ENCODE data around the gene LENG8. TPM values are rescaled to one million over a fixed set of nuclear protein-coding genes. Genes with fewer than 3 reads are reported as not detected.

LENG8 gene
- total and polyA plus RNA-seq, 2 experiments from 2014 or later = 42.1 to 74.3 TPM

DNA sequence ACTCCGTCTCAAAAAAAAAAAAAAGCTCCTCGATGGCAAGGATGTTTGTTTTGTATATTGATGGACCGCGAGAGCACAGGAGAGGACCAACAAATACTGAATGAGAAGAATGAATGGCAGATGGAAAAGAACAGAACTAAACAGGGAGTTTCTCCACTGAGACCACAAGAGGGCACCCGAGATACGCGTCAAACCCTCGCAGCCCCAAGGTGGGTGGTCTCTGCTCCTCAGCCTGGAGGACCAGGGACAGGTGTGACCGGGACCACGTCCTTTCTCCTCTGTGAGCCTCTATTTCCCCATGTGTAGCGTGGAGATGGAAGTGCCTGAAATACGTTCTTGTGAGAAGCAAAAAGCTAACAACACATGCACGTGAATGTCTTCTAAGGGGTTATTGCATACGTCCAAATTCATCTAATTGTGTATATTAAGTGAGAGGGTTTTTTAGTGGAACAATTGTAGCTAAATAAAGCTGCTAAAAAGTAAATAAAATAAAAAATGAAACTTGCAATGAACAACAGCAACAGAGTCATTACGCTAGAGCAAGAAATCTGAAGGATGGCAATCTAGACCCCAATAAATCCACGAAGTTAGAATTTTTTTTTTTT, 32.4 kb downstream of the LENG8 start:
- Histone ChIP-seq H3K27me3 (ENCODE audit: insufficient read depth) (no peaks in the 10 kb centered on the region), H3F3A (replicated peaks; ENCODE audit: low read depth) (no peaks in the 10 kb centered on the region), H3K36me3 (ENCODE audit: insufficient read depth) (no peaks in the 10 kb centered on the region), H3K4me1 (ENCODE audit: insufficient read depth) (no peaks in the 10 kb centered on the region), H3K4me2 (no peak overlapping the region), H4K20me1 (replicated peaks; ENCODE audit: insufficient read depth) (no peaks in the 10 kb centered on the region), H3K79me2 (replicated peaks; ENCODE audit: insufficient read depth) (no peaks in the 10 kb centered on the region), H3K4me3 (no peak overlapping the region), H3K27ac (ENCODE audit: low read depth) (no peak overlapping the region), H3K9me2 (ENCODE audit: insufficient read depth) (no peaks in the 10 kb centered on the region), H2AFZ (no peak overlapping the region)
- H3K36me3 Mint-ChIP-seq (ENCODE audit: low read depth) = peaks cover 6% of the 10 kb centered on the region; the same call in 1 of the 3 replicates
- peaks cover 9% of the 10 kb centered on the region for H3K27me3 Mint-ChIP-seq (ENCODE audit: insufficient read depth, low read depth, poor library complexity)
- peaks cover 7% of the 10 kb centered on the region; the same call in 1 of the 3 replicates for H3K4me1 Mint-ChIP-seq
- H3K9me3 Mint-ChIP-seq = peaks cover 35% of the 10 kb centered on the region
- no peak overlapping the region for H3K27ac Mint-ChIP-seq
- DNase-seq (ENCODE audit: low spot score) (peak; percentile 95), ATAC-seq (peak; percentile 83)
- TF ChIP-seq, protein P1, sequence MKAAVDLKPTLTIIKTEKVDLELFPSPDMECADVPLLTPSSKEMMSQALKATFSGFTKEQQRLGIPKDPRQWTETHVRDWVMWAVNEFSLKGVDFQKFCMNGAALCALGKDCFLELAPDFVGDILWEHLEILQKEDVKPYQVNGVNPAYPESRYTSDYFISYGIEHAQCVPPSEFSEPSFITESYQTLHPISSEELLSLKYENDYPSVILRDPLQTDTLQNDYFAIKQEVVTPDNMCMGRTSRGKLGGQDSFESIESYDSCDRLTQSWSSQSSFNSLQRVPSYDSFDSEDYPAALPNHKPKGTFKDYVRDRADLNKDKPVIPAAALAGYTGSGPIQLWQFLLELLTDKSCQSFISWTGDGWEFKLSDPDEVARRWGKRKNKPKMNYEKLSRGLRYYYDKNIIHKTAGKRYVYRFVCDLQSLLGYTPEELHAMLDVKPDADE (IDR thresholded peaks at IDR 0.05) = no peak
- no peak for TF ChIP-seq NANOG (IDR thresholded peaks at IDR 0.05; ENCODE audit: borderline replicate concordance)
- TF ChIP-seq, protein P2, sequence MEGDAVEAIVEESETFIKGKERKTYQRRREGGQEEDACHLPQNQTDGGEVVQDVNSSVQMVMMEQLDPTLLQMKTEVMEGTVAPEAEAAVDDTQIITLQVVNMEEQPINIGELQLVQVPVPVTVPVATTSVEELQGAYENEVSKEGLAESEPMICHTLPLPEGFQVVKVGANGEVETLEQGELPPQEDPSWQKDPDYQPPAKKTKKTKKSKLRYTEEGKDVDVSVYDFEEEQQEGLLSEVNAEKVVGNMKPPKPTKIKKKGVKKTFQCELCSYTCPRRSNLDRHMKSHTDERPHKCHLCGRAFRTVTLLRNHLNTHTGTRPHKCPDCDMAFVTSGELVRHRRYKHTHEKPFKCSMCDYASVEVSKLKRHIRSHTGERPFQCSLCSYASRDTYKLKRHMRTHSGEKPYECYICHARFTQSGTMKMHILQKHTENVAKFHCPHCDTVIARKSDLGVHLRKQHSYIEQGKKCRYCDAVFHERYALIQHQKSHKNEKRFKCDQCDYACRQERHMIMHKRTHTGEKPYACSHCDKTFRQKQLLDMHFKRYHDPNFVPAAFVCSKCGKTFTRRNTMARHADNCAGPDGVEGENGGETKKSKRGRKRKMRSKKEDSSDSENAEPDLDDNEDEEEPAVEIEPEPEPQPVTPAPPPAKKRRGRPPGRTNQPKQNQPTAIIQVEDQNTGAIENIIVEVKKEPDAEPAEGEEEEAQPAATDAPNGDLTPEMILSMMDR (conservative IDR thresholded peaks at IDR 0.05; ENCODE audit: low read depth in 2 of 2) = peak; percentile 82 to 90
- H3K4me3 Mint-ChIP-seq = no peak overlapping the region

DNA sequence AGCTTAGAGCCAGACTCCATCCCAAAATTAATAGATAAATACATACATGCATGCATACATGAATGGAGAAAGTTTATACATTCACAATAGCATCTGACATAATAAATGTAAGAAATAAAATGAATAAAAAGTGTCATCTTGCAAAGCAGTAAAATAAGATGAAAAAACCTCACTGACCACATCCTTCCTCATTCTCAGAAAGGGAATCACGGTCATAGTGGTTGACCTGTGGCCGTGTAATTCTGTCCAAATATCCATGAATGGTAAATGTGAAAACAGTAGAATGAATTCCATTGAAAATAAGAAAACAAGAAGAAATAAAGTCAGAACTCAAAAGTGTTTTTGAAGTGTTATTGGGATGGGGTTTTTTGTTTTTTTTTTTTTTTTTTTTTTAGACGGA, 33.9 kb downstream of the LENG8 start:
- ATAC-seq (no peak), DNase-seq (ENCODE audit: low spot score) (no peak)
- peaks cover 9% of the 10 kb centered on the region for H3K27me3 Mint-ChIP-seq (ENCODE audit: insufficient read depth, low read depth, poor library complexity)
- peaks cover 7% of the 10 kb centered on the region; the same call in 1 of the 3 replicates for H3K4me1 Mint-ChIP-seq
- no peaks in the 10 kb centered on the region for H3K79me2 ChIP-seq (replicated peaks; ENCODE audit: insufficient read depth)
- no peak overlapping the region for H2AFZ ChIP-seq
- H3K4me1 ChIP-seq (ENCODE audit: insufficient read depth) = no peaks in the 10 kb centered on the region
- H3F3A ChIP-seq (replicated peaks; ENCODE audit: low read depth) = no peaks in the 10 kb centered on the region
- H3K27ac Mint-ChIP-seq = no peak overlapping the region
- H3K36me3 Mint-ChIP-seq (ENCODE audit: low read depth) = peaks cover 6% of the 10 kb centered on the region; the same call in 1 of the 3 replicates
- no peak overlapping the region for H3K4me3 Mint-ChIP-seq
- H3K27ac ChIP-seq (ENCODE audit: low read depth) = no peak overlapping the region
- no peaks in the 10 kb centered on the region for H3K9me2 ChIP-seq (ENCODE audit: insufficient read depth)
- no peaks in the 10 kb centered on the region for H3K27me3 ChIP-seq (ENCODE audit: insufficient read depth)
- H3K4me3 ChIP-seq = no peak overlapping the region
- peaks cover 42% of the 10 kb centered on the region for H3K9me3 Mint-ChIP-seq
- no peaks in the 10 kb centered on the region for H4K20me1 ChIP-seq (replicated peaks; ENCODE audit: insufficient read depth)
- no peak overlapping the region for H3K4me2 ChIP-seq
- no peaks in the 10 kb centered on the region for H3K36me3 ChIP-seq (ENCODE audit: insufficient read depth)
- no peak for TF ChIP-seq EZH2 (IDR thresholded peaks at IDR 0.05; ENCODE audit: low read depth, unreplicated experiment)
- TF ChIP-seq, protein P1 (IDR thresholded peaks at IDR 0.05) = no peak
- TF ChIP-seq, protein P3, sequence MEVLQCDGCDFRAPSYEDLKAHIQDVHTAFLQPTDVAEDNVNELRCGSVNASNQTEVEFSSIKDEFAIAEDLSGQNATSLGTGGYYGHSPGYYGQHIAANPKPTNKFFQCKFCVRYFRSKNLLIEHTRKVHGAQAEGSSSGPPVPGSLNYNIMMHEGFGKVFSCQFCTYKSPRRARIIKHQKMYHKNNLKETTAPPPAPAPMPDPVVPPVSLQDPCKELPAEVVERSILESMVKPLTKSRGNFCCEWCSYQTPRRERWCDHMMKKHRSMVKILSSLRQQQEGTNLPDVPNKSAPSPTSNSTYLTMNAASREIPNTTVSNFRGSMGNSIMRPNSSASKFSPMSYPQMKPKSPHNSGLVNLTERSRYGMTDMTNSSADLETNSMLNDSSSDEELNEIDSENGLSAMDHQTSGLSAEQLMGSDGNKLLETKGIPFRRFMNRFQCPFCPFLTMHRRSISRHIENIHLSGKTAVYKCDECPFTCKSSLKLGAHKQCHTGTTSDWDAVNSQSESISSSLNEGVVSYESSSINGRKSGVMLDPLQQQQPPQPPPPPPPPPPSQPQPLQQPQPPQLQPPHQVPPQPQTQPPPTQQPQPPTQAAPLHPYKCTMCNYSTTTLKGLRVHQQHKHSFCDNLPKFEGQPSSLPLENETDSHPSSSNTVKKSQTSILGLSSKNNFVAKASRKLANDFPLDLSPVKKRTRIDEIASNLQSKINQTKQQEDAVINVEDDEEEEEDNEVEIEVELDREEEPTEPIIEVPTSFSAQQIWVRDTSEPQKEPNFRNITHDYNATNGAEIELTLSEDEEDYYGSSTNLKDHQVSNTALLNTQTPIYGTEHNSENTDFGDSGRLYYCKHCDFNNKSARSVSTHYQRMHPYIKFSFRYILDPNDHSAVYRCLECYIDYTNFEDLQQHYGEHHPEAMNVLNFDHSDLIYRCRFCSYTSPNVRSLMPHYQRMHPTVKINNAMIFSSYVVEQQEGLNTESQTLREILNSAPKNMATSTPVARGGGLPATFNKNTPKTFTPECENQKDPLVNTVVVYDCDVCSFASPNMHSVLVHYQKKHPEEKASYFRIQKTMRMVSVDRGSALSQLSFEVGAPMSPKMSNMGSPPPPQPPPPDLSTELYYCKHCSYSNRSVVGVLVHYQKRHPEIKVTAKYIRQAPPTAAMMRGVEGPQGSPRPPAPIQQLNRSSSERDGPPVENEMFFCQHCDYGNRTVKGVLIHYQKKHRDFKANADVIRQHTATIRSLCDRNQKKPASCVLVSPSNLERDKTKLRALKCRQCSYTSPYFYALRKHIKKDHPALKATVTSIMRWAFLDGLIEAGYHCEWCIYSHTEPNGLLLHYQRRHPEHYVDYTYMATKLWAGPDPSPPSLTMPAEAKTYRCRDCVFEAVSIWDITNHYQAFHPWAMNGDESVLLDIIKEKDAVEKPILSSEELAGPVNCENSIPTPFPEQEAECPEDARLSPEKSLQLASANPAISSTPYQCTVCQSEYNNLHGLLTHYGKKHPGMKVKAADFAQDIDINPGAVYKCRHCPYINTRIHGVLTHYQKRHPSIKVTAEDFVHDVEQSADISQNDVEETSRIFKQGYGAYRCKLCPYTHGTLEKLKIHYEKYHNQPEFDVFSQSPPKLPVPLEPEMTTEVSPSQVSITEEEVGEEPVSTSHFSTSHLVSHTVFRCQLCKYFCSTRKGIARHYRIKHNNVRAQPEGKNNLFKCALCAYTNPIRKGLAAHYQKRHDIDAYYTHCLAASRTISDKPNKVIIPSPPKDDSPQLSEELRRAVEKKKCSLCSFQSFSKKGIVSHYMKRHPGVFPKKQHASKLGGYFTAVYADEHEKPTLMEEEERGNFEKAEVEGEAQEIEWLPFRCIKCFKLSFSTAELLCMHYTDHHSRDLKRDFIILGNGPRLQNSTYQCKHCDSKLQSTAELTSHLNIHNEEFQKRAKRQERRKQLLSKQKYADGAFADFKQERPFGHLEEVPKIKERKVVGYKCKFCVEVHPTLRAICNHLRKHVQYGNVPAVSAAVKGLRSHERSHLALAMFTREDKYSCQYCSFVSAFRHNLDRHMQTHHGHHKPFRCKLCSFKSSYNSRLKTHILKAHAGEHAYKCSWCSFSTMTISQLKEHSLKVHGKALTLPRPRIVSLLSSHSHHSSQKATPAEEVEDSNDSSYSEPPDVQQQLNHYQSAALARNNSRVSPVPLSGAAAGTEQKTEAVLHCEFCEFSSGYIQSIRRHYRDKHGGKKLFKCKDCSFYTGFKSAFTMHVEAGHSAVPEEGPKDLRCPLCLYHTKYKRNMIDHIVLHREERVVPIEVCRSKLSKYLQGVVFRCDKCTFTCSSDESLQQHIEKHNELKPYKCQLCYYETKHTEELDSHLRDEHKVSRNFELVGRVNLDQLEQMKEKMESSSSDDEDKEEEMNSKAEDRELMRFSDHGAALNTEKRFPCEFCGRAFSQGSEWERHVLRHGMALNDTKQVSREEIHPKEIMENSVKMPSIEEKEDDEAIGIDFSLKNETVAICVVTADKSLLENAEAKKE (CRISPR knock-in tag; IDR thresholded peaks at IDR 0.05) = no peak
- no peak for TF ChIP-seq ZNF114 (CRISPR knock-in tag; IDR thresholded peaks at IDR 0.05)
- TF ChIP-seq, protein P2 (conservative IDR thresholded peaks at IDR 0.05; ENCODE audit: low read depth in 2 of 2) = no peak
- TF ChIP-seq POLR2AphosphoS5 (IDR thresholded peaks at IDR 0.05; ENCODE audit: low read depth) = no peak
- no peak for TF ChIP-seq JUNB (IDR thresholded peaks at IDR 0.05; ENCODE audit: unreplicated experiment)

Data from GM23338 (cell line).